Measurements from ENCODE around the gene BABAM2.

DNA sequence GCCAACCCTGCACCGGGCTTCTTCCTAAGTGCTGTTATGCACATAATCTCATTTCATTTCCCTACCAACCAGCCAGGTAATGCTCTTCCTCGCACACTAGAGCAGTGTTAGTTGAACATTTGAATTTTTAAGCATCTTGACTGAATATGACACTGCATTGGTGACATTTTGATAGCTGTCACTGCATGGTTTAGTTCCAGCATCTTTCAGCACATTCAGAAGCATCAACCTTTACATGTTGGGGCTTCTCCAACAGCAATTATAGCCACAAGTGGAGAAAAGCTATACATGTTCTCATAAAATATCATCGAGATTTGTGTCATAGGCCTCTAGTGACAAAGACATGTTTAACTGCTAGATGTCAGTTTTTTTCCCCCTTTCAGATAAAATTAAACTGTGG is 272.0 kb downstream of the BABAM2 start:
- TF ChIP-seq, protein P1, sequence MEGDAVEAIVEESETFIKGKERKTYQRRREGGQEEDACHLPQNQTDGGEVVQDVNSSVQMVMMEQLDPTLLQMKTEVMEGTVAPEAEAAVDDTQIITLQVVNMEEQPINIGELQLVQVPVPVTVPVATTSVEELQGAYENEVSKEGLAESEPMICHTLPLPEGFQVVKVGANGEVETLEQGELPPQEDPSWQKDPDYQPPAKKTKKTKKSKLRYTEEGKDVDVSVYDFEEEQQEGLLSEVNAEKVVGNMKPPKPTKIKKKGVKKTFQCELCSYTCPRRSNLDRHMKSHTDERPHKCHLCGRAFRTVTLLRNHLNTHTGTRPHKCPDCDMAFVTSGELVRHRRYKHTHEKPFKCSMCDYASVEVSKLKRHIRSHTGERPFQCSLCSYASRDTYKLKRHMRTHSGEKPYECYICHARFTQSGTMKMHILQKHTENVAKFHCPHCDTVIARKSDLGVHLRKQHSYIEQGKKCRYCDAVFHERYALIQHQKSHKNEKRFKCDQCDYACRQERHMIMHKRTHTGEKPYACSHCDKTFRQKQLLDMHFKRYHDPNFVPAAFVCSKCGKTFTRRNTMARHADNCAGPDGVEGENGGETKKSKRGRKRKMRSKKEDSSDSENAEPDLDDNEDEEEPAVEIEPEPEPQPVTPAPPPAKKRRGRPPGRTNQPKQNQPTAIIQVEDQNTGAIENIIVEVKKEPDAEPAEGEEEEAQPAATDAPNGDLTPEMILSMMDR (tag by site-specific recombination; IDR thresholded peaks at IDR 0.05) = no peak
- no peak for TF ChIP-seq ZNF157 (tag by site-specific recombination; IDR thresholded peaks at IDR 0.05)
- TF ChIP-seq, protein P2, sequence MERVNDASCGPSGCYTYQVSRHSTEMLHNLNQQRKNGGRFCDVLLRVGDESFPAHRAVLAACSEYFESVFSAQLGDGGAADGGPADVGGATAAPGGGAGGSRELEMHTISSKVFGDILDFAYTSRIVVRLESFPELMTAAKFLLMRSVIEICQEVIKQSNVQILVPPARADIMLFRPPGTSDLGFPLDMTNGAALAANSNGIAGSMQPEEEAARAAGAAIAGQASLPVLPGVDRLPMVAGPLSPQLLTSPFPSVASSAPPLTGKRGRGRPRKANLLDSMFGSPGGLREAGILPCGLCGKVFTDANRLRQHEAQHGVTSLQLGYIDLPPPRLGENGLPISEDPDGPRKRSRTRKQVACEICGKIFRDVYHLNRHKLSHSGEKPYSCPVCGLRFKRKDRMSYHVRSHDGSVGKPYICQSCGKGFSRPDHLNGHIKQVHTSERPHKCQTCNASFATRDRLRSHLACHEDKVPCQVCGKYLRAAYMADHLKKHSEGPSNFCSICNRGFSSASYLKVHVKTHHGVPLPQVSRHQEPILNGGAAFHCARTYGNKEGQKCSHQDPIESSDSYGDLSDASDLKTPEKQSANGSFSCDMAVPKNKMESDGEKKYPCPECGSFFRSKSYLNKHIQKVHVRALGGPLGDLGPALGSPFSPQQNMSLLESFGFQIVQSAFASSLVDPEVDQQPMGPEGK (tag by site-specific recombination; IDR thresholded peaks at IDR 0.05) = no peak
- TF ChIP-seq, protein P3, sequence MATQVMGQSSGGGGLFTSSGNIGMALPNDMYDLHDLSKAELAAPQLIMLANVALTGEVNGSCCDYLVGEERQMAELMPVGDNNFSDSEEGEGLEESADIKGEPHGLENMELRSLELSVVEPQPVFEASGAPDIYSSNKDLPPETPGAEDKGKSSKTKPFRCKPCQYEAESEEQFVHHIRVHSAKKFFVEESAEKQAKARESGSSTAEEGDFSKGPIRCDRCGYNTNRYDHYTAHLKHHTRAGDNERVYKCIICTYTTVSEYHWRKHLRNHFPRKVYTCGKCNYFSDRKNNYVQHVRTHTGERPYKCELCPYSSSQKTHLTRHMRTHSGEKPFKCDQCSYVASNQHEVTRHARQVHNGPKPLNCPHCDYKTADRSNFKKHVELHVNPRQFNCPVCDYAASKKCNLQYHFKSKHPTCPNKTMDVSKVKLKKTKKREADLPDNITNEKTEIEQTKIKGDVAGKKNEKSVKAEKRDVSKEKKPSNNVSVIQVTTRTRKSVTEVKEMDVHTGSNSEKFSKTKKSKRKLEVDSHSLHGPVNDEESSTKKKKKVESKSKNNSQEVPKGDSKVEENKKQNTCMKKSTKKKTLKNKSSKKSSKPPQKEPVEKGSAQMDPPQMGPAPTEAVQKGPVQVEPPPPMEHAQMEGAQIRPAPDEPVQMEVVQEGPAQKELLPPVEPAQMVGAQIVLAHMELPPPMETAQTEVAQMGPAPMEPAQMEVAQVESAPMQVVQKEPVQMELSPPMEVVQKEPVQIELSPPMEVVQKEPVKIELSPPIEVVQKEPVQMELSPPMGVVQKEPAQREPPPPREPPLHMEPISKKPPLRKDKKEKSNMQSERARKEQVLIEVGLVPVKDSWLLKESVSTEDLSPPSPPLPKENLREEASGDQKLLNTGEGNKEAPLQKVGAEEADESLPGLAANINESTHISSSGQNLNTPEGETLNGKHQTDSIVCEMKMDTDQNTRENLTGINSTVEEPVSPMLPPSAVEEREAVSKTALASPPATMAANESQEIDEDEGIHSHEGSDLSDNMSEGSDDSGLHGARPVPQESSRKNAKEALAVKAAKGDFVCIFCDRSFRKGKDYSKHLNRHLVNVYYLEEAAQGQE (tag by site-specific recombination; IDR thresholded peaks at IDR 0.05) = no peak
- no peak for TF ChIP-seq ZNF174 (tag by site-specific recombination; IDR thresholded peaks at IDR 0.05)
- TF ChIP-seq ZNF140 (tag by site-specific recombination; IDR thresholded peaks at IDR 0.05) = no peak
- TF ChIP-seq ZNF530 (tag by site-specific recombination; IDR thresholded peaks at IDR 0.05; ENCODE audit: low read depth) = no peak
